DND-41 (cell line): Measurements from ENCODE around the gene CIITA.
"Not testable (repeated sequence)": the region's sequence is repeated elsewhere in the genome, so short reads cannot be mapped to it uniquely, and the experiment has no call there.

ENCODE experiments used
- ATAC-seq: fragments of 200-7000 bp; cut with Tn5 transposase; 3 replicates; pipeline ENCODE4 v1.9.1; 2021; ENCODE audit warnings: low read depth; ENCODE audit not compliant: insufficient read depth
- DNase-seq: peaks from one replicate; pipeline ENCODE4 v3.0.0-alpha.2; 2020
- H2AFZ ChIP-seq: 2 replicates; pipeline ENCODE4 v1.6.0; 2012; ENCODE audit warnings: low read depth, low read length
- H3K27ac ChIP-seq: 2 replicates; pipeline ENCODE4 v1.5.1; 2012; ENCODE audit warnings: low read length, inconsistent platforms
- H3K27me3 ChIP-seq: fragments of 200-600 bp; sonication (generic); 2 replicates; pipeline ENCODE4 v1.6.0; 2012; ENCODE audit warnings: low read length, mild to moderate bottlenecking, inconsistent platforms; ENCODE audit not compliant: insufficient read depth, poor library complexity
- H3K36me3 ChIP-seq: 2 replicates; pipeline ENCODE4 v1.5.1; 2012; ENCODE audit warnings: low read length, inconsistent platforms; ENCODE audit not compliant: insufficient read depth
- H3K4me1 ChIP-seq: 2 replicates; pipeline ENCODE4 v1.5.1; 2012; ENCODE audit warnings: mild to moderate bottlenecking, low read length; ENCODE audit not compliant: insufficient read depth
- H3K4me2 ChIP-seq: 2 replicates; pipeline ENCODE4 v1.6.0; 2012; ENCODE audit warnings: mild to moderate bottlenecking, moderate library complexity, low read length, inconsistent platforms; ENCODE audit not compliant: insufficient read depth
- H3K4me3 ChIP-seq, 2 experiments: fragments of 200-600 bp in 1 of 2; shearing (Covaris generic) in 1 of 2; 2 replicates each; pipeline ENCODE4 v1.5.1; 2012 to 2016; ENCODE audit warnings: inconsistent platforms in 2 of 2, low read length in 2 of 2, mild to moderate bottlenecking in 2 of 2, low read depth in 1 of 2, moderate library complexity in 1 of 2
- H3K79me2 ChIP-seq: 2 replicates; pipeline ENCODE4 v1.6.0; 2012; ENCODE audit warnings: low read length, inconsistent platforms; ENCODE audit not compliant: insufficient read depth
- H3K9ac ChIP-seq: 2 replicates; pipeline ENCODE4 v1.6.0; 2012; ENCODE audit warnings: low read depth, mild to moderate bottlenecking, inconsistent platforms, low read length, moderate library complexity
- H3K9me3 ChIP-seq: 2 replicates; pipeline ENCODE4 v1.5.1; 2012; ENCODE audit warnings: low read length, moderate library complexity, mild to moderate bottlenecking, inconsistent platforms; ENCODE audit not compliant: insufficient read depth, severe bottlenecking
- H4K20me1 ChIP-seq: 2 replicates; pipeline ENCODE4 v1.6.0; 2012; ENCODE audit warnings: low read length; ENCODE audit not compliant: insufficient read depth
- CTCF ChIP-seq: IDR thresholded peaks from 2 replicates; pipeline ENCODE4 v1.5.1; 2012; ENCODE audit warnings: borderline replicate concordance, low read length, moderate library complexity, mild to moderate bottlenecking; ENCODE audit not compliant: poor library complexity, severe bottlenecking; ENCODE audit errors: extremely low read depth
- EZH2 ChIP-seq: IDR thresholded peaks from 3 replicates; pipeline ENCODE4 v1.6.1; 2012; ENCODE audit warnings: borderline replicate concordance, low read depth, mild to moderate bottlenecking, moderate library complexity, low read length, inconsistent platforms; ENCODE audit not compliant: severe bottlenecking

Gene CIITA

GRCh38 chr16:10923146-10923649 lies 46.2 kb downstream of the CIITA start:
- no peak for ATAC-seq
- Histone ChIP-seq H2AFZ (no peak overlapping the region), H3K27ac (no peak overlapping the region), H3K79me2 (no peaks in the 10 kb centered on the region), H3K4me3 (no peak overlapping the region), H3K36me3 (peaks cover 24% of the 10 kb centered on the region; the same call in 1 of the 2 replicates), H3K9me3 (no peaks in the 10 kb centered on the region), H3K4me2 (no peak overlapping the region), H3K4me1 (no peaks in the 10 kb centered on the region), H4K20me1 (peaks cover 5% of the 10 kb centered on the region; the same call in 1 of the 2 replicates), H3K9ac (no peak overlapping the region), H3K27me3 (no peaks in the 10 kb centered on the region)
- TF ChIP-seq CTCF (no peak), EZH2 (no peak)
- DNase-seq, result no peak

GRCh38 chr16:10923650-10924214 lies 46.7 kb downstream of the CIITA start:
- Histone ChIP-seq H3K4me3 (no peak overlapping the region), H3K36me3 (peaks cover 27% of the 10 kb centered on the region; the same call in 1 of the 2 replicates), H3K9me3 (no peaks in the 10 kb centered on the region), H3K79me2 (no peaks in the 10 kb centered on the region), H3K9ac (no peak overlapping the region), H4K20me1 (peaks cover 7% of the 10 kb centered on the region), H3K27me3 (no peaks in the 10 kb centered on the region), H3K4me1 (no peaks in the 10 kb centered on the region), H3K4me2 (no peak overlapping the region), H2AFZ (no peak overlapping the region), H3K27ac (no peak overlapping the region)
- DNase-seq, result no peak
- TF ChIP-seq CTCF (no peak), EZH2 (no peak)
- ATAC-seq, result no peak

GRCh38 chr16:10925285-10925684 lies 48.3 kb downstream of the CIITA start:
- H2AFZ ChIP-seq, ATAC-seq, H3K27me3 ChIP-seq, H3K4me2 ChIP-seq, H3K9ac ChIP-seq, H3K4me1 ChIP-seq, DNase-seq, H3K79me2 ChIP-seq, H3K27ac ChIP-seq, H3K9me3 ChIP-seq, H3K4me3 ChIP-seq: not testable (repeated sequence)
- Histone ChIP-seq H4K20me1 (peaks cover 13% of the 10 kb centered on the region), H3K36me3 (peaks cover 40% of the 10 kb centered on the region)

GRCh38 chr16:10926094-10926493 lies 49.1 kb downstream of the CIITA start:
- H4K20me1 ChIP-seq, result peaks cover 17% of the 10 kb centered on the region
- no peak overlapping the region for H2AFZ ChIP-seq
- H3K79me2 ChIP-seq, result no peaks in the 10 kb centered on the region
- no peak overlapping the region for H3K4me2 ChIP-seq
- no peak overlapping the region for H3K27ac ChIP-seq
- TF ChIP-seq EZH2 (no peak), CTCF (no peak)
- no peak for ATAC-seq
- no peak overlapping the region for H3K4me3 ChIP-seq
- peaks cover 45% of the 10 kb centered on the region for H3K36me3 ChIP-seq
- no peaks in the 10 kb centered on the region for H3K4me1 ChIP-seq
- H3K9me3 ChIP-seq, result no peaks in the 10 kb centered on the region
- no peak for DNase-seq
- H3K27me3 ChIP-seq, result no peaks in the 10 kb centered on the region
- no peak overlapping the region for H3K9ac ChIP-seq
